Brain microvascular endothelial cell (primary cell): Measurements from ENCODE around the gene SLC25A29.
"Not testable (repeated sequence)": the region's sequence is repeated elsewhere in the genome, so short reads cannot be mapped to it uniquely, and the experiment has no call there.

Experiments used
- DNase-seq: peaks from one replicate; pipeline ENCODE4 v3.0.0-alpha.2; 2020
- H3K27ac ChIP-seq: fragments of 250-450 bp; sonication (Bioruptor Pico); 2 replicates; pipeline ENCODE4 v1.5.1; 2020; ENCODE audit warnings: mild to moderate bottlenecking, moderate library complexity
- H3K27me3 ChIP-seq: fragments of 250-450 bp; sonication (Bioruptor Pico); replicated peaks from 2 replicates; pipeline ENCODE4 v1.5.1; 2020; ENCODE audit warnings: mild to moderate bottlenecking
- H3K36me3 ChIP-seq: fragments of 250-450 bp; sonication (Bioruptor Pico); replicated peaks from 2 replicates; pipeline ENCODE4 v1.5.1; 2020; ENCODE audit warnings: mild to moderate bottlenecking
- H3K4me3 ChIP-seq: 2 replicates; pipeline ENCODE4 v1.5.1; 2011; ENCODE audit warnings: low read depth, mild to moderate bottlenecking, control low read depth, low read length, moderate library complexity
- CTCF ChIP-seq: IDR thresholded peaks from 2 replicates; pipeline ENCODE4 v1.5.1; 2011; ENCODE audit warnings: low read depth, mild to moderate bottlenecking, moderate library complexity, low read length, control low read depth, inconsistent platforms; ENCODE audit errors: missing control alignments
- in situ Hi-C: cut with HindIII; loops from 2 replicates; pipeline ENCODE4 v1.10.0; 2017; ENCODE audit warnings: low sequenced_read_pairs, low pct_ligation_motif_present

The SLC25A29 gene

DNA sequence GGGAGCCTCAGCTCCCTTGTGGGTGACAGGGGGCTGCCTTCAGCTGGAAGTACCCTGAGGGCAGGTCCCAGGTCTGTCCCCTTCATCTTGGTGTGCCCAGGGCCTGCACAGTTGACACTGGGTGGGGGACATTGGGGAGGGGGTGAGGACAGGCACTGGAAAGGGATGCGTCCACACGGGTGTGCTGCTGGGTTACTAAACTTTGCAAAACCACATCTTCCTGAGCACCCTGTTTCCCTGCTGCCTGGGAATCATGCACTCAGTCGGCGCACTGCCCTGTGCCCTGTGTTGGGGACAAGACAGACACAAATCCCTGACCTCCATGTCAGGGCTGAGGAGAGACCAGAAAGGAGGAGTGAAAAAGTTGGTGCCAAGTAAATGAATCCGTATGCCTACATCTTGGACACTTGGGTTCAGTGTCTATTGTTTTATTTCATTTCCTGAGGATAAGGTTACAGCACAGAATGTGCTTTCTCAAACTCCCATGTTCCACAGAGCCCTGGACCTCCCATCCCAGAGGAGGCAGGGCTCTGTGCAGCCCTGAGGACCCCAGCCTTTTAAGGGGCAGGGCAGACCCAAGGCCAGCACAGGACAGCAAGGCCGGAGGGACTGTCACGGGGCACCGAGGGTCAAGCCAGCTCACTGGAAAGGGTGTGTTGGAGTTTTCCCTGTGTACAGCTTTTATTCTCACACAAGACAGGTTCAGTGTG is 2.9 kb upstream of the SLC25A29 start:
- H3K36me3 ChIP-seq, result no peaks in the 10 kb centered on the region
- no peak for TF ChIP-seq CTCF
- in situ Hi-C loops, result no loop called here
- no peak overlapping the region for H3K27ac ChIP-seq
- no peak overlapping the region for H3K4me3 ChIP-seq
- H3K27me3 ChIP-seq, result no peaks in the 10 kb centered on the region
- DNase-seq, result no peak

DNA sequence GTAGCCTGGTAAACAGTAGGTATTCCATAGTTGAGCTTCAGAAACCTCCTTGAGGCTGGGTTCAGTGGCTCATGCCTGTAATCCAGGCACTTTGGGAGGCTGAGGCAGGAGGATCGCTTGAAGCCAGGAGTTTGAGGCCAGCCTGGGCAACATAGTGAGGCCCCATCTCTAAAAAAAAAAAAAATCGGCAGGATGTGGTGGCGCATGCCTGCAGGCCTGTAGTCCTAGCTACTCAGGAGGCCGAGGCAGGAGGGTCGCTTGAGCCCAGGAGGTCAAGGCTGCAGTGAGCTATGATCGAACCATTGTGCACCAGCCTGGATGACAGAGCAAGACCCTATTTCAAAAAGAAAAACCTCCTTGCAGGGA is 2.2 kb upstream of the SLC25A29 start:
- H3K4me3 ChIP-seq, in situ Hi-C loops, H3K27ac ChIP-seq, H3K27me3 ChIP-seq, DNase-seq, H3K36me3 ChIP-seq: not testable (repeated sequence)

DNA sequence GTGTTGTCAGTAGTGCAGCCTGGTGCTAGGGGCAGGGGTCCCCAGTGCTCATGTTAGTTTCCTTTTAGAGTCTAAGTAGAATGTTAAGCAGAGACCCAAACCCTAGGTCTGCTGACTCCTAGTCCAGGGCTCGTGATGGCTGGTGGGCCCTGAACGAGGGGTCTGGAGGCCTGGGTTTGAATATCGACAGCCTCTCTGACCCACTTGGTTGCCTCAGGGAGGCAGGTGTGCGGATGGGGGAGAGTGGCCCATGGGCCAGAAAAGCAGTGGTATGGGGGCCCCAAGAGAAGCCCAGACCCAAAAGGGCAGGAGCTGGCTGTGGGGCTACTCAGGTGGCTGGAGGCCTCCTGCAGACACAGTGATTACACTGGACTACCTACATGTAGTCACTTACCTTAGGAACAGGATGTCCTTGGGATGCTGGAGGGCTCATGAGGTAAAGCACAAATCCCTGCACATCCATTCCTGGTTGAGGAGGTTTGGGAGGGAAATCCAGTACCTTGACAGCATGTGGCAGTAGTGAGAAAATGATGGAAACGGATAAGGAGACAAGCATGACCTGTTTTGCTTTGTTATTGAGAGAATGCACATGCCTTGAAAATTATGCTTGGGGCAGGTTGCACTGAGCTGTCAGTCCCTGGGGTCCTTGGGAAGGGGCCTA is 1.7 kb upstream of the SLC25A29 start:
- Histone ChIP-seq H3K36me3 (no peaks in the 10 kb centered on the region), H3K27ac (no peak overlapping the region), H3K27me3 (no peaks in the 10 kb centered on the region), H3K4me3 (peak overlapping the region; percentile 75)
- no peak for TF ChIP-seq CTCF
- DNase-seq, result no peak
- in situ Hi-C loops, result no loop called here

DNA sequence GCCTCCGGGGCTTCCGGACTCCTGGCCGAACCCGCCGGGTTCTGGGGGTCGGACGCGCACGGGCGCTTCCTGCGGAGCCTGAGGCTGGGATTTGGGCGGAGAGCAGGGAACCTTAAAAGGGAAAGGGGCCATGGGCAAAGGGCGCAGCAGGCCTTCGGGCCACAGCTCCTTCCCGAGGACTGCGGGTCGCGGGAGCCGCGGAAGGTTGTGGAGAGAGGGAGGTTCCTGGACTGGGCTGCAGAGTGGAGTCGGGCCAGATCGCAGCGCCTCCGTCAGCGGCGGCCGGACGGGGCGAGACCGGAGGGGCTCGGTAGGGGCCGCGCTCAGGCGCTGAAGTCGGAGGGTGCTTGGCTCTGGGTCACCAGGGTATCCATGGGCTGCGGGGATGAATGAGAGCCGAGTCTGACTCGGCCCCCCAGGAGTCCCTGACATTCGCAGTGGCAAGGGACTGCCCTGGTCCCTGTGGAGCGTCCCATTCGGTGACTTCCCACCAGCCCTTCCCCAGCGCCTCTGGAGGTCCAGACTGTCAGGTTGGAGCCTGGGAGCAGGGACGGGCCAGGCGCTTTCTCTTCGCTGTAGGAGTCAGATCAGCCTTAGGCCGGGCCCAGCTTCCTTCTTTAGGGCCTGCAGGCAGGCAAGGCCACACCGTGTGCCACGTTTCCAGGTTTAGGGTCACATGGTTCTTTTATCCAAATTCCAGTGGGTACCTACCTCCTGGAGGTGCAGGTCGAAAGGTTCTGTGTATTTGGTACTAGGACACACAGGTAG is 938 bp upstream of the SLC25A29 start:
- no peak for TF ChIP-seq CTCF
- Histone ChIP-seq H3K27ac (no peak overlapping the region), H3K36me3 (no peaks in the 10 kb centered on the region), H3K4me3 (peak overlapping the region; percentile 75), H3K27me3 (no peaks in the 10 kb centered on the region)
- no peak for DNase-seq
- in situ Hi-C loops, result no loop called here

GRCh38 chr14:100305324-100306100 is 732 bp downstream of the SLC25A29 start:
- H3K27ac ChIP-seq, result no peak overlapping the region
- H3K36me3 ChIP-seq, result no peaks in the 10 kb centered on the region
- H3K4me3 ChIP-seq, result peak overlapping the region; percentile 66
- in situ Hi-C loops, result no loop called here
- DNase-seq, result no peak
- no peak for TF ChIP-seq CTCF
- H3K27me3 ChIP-seq, result no peaks in the 10 kb centered on the region
